ENCODE data around the gene TREX2. TPM values are rescaled to one million over a fixed set of nuclear protein-coding genes. Genes with fewer than 3 reads are reported as not detected.

The TREX2 gene
- total and polyA plus RNA-seq, 10 of the 15 experiments (the other 5 are each of a cell fraction or from before 2014, with no cell fraction given): 0.09 to 0.97 (median 0.60) TPM; not detected in 3

GRCh38 chrX:153416781-153417450 lies 28.9 kb downstream of the TREX2 start:
- H2AFZ ChIP-seq (ENCODE audit: control insufficient read depth, low read depth, low read length): no peak overlapping the region
- H4K20me1 ChIP-seq (ENCODE audit: control insufficient read depth, insufficient read depth): no peaks in the 10 kb centered on the region
- DNase-seq (ENCODE audit: low read depth, low spot score): no peak
- H3K27ac ChIP-seq (ENCODE audit: control insufficient read depth, insufficient read depth): no peak overlapping the region
- POLR2A ChIA-PET: no interaction called here
- TF ChIP-seq POU2F2 (IDR thresholded peaks at IDR 0.05; ENCODE audit: borderline replicate concordance, low read depth, low read length) (no peak), CTCF (IDR thresholded peaks at IDR 0.05 in 2 of 3, conservative IDR thresholded peaks at IDR 0.05 in 1 of 3; ENCODE audit: control insufficient read depth in 2 of 3, extremely low read depth in 1 of 3, insufficient read depth in 1 of 3, low read depth in 3 of 3, low read length in 3 of 3) (no peak), SIN3A (IDR thresholded peaks at IDR 0.05; ENCODE audit: low read depth, low read length) (no peak), MAX (IDR thresholded peaks at IDR 0.05; ENCODE audit: low read depth, low read length) (no peak), ZNF274 (IDR thresholded peaks at IDR 0.05; ENCODE audit: insufficient read depth, insufficient read length) (no peak), KAT2A (conservative IDR thresholded peaks at IDR 0.05; ENCODE audit: control insufficient read depth, low read depth, low read length) (no peak), CREM (IDR thresholded peaks at IDR 0.05; ENCODE audit: low read depth) (no peak), POLR2A (IDR thresholded peaks at IDR 0.05; ENCODE audit: low read depth, low read length) (no peak), NFYA (IDR thresholded peaks at IDR 0.05; ENCODE audit: borderline replicate concordance, low read depth, low read length) (no peak), ZZZ3 (IDR thresholded peaks at IDR 0.05; ENCODE audit: control insufficient read depth, insufficient read length, low read depth) (no peak), ATF2 (IDR thresholded peaks at IDR 0.05; ENCODE audit: low read length) (no peak), NRF1 (conservative IDR thresholded peaks at IDR 0.05; ENCODE audit: low read depth, low read length) (no peak), JUND (IDR thresholded peaks at IDR 0.05; ENCODE audit: low read depth, low read length) (no peak), HDAC6 (IDR thresholded peaks at IDR 0.05; ENCODE audit: unreplicated experiment) (no peak), BCL11A (IDR thresholded peaks at IDR 0.05; ENCODE audit: low read depth, low read length) (no peak), HSF1 (IDR thresholded peaks at IDR 0.05; ENCODE audit: low read depth, low read length) (no peak), MXI1 (IDR thresholded peaks at IDR 0.05; ENCODE audit: low read depth, low read length) (no peak)
- FAIRE-seq: no peak
- no peak for ATAC-seq
- no peaks in the 10 kb centered on the region for H3K79me2 ChIP-seq (ENCODE audit: control insufficient read depth, insufficient read depth, low read length)
- H3K27me3 ChIP-seq (replicated peaks in 1 of 2; ENCODE audit: control insufficient read depth in 2 of 2, insufficient read depth in 2 of 2, low read length in 1 of 2): no peaks in the 10 kb centered on the region
- 59% methylated on average over 12 of the region's 12 CpGs for WGBS (ENCODE audit: insufficient coverage, insufficient replicate concordance, low lambda C conversion rate, missing lambda C conversion rate)
- BruUV-seq (replicated peaks): TSS peak; percentile 11
- no peak overlapping the region for H3K4me3 ChIP-seq
- RAD21 ChIA-PET (ENCODE audit: unreplicated experiment): no interaction called here
- no peak overlapping the region for H3K4me2 ChIP-seq (ENCODE audit: control insufficient read depth, insufficient read depth)
- no peaks in the 10 kb centered on the region; the same call in 2 of the 3 replicates for H3K9me3 ChIP-seq (replicated peaks; ENCODE audit: control insufficient read depth, insufficient read depth, low read length)
- in situ Hi-C loops (cut with MboI) (no loop called here), intact Hi-C loops (cut with micrococcal nuclease; ENCODE audit: unreplicated experiment) (no loop called here)
- no peaks in the 10 kb centered on the region for H3K4me1 ChIP-seq (ENCODE audit: control insufficient read depth, insufficient read depth, low read length)
- SMC1A ChIA-PET (ENCODE audit: uncharacterized antibody, unreplicated experiment): no interaction called here
- H3K36me3 ChIP-seq (ENCODE audit: control insufficient read depth in 2 of 2, insufficient read depth in 2 of 2, low read length in 1 of 2): no peaks in the 10 kb centered on the region; a peak in 1 of 4 replicates
- no peak overlapping the region for H3K9ac ChIP-seq (ENCODE audit: control insufficient read depth, insufficient read depth, low read length)
- CTCF ChIA-PET: no interaction called here
